Measurements from ENCODE around the gene OGFOD2.

The OGFOD2 gene

DNA sequence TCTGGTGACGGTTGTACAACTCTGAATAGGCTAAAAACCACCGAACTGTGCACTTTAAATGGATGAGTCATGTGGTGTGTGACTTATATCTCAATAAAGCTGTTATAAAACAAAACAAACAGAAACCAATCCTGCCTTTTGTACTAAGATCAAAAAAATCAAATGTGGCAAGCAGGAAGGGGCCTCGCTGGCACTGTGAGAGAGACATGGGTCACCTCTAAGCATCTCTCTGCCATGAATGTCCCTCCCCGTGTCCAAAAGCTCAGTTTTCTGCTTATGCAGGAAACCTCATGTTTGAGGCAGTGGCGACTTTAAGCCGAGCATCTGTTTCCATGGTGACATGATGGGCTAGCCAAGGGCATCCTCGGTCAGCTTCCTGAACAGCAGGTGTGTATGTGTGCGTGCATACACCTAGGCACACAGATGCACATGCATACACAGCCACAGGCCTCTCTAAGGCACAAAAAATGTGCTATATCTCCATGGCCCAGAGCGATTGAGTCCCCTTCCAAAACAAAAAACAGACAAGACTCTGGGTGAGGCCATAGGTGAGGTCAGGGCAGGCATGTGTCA is 49.9 kb downstream of the OGFOD2 start:
- Histone ChIP-seq H3K4me3 (ENCODE audit: low read depth, low read length) (no peak overlapping the region), H3K9ac (ENCODE audit: low read depth, low read length) (no peak overlapping the region), H3K36me3 (ENCODE audit: control insufficient read depth, insufficient read depth, low read length) (no peaks in the 10 kb centered on the region), H3K27me3 (ENCODE audit: control insufficient read depth, insufficient read depth, low read length) (no peaks in the 10 kb centered on the region), H3K9me3 (ENCODE audit: control insufficient read depth, insufficient read depth, low read length) (no peaks in the 10 kb centered on the region), H3K4me1 (ENCODE audit: control insufficient read depth, insufficient read depth, low read length) (peaks cover 3% of the 10 kb centered on the region)

DNA sequence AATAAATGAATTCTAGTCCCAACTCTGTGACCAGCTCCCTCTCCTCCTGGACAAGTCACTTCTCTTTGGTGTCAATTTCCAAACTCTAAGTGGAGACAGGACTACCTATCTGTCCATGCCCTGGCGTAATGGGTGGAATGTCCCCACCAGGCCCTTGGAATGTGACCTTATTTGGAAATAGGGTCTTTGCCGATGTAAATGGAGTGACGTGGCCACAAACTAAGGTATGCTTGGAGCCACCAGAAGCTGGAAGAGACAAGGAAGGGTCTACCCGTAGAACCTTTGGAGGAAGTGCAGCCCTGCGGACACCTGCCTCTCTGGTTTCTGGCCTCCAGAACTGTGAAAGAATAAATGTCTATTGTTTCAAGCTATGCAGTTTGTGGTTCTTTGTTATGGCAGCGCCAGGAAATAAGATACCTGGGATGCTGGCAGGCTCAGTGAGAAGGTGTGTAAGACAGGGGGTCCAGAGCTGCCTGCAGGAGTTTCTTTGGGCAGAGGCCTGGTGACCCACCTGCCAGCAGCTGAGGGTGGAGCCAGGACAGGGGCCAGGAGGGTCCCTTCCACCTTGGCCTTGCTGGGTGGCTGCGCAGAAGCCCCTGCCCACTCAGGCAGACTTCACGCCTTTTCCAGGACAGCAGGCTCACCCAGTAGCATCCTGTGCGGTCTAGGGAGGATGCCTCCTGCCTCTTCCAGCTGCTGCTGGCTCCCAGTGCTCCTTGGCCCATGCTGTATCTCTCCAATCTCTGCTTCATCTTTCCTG is 51.2 kb downstream of the OGFOD2 start:
- Histone ChIP-seq H3K4me3 (ENCODE audit: low read depth, low read length) (no peak overlapping the region), H3K4me1 (ENCODE audit: control insufficient read depth, insufficient read depth, low read length) (peaks cover 3% of the 10 kb centered on the region), H3K27me3 (ENCODE audit: control insufficient read depth, insufficient read depth, low read length) (no peaks in the 10 kb centered on the region), H3K9ac (ENCODE audit: low read depth, low read length) (no peak overlapping the region), H3K36me3 (ENCODE audit: control insufficient read depth, insufficient read depth, low read length) (no peaks in the 10 kb centered on the region), H3K9me3 (ENCODE audit: control insufficient read depth, insufficient read depth, low read length) (no peaks in the 10 kb centered on the region)

DNA sequence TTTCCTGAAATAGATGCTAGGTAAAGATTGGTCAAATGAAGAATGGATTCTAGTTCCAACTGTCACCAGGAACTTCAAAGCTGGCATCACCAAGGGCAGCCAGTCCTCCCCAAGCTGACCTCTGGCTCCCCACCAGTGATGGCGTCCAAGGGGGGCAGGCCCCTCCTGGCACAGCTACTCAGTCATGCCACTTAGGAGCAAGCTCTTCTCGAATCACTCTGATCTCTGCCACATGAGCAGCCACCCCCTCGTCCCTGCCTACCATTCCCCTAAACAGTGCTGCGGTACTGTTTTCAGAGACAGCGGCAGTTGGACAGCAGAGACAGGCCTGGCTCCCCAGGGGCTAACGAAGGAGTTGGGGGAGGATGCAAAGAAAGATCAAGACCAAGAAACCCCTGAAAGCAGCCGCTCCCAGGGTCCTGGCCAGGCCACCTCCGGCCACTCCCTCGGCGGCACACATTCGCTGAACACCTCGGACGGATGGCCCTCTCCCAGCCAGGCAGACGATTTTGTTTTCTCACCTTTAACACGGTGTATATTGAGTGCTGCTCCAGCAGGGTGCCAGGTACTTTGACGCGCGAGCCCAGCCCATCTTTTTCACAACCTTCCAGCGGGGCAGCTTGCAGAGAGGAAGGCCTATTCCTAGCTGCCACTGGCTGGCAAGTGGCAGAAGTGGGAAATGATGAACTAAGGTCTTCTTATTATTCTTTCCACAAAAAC is 52.8 kb downstream of the OGFOD2 start:
- Histone ChIP-seq H3K9ac (ENCODE audit: low read depth, low read length) (no peak overlapping the region), H3K4me1 (ENCODE audit: control insufficient read depth, insufficient read depth, low read length) (peaks cover 3% of the 10 kb centered on the region), H3K9me3 (ENCODE audit: control insufficient read depth, insufficient read depth, low read length) (no peaks in the 10 kb centered on the region), H3K4me3 (ENCODE audit: low read depth, low read length) (no peak overlapping the region), H3K36me3 (ENCODE audit: control insufficient read depth, insufficient read depth, low read length) (peaks cover 3% of the 10 kb centered on the region), H3K27me3 (ENCODE audit: control insufficient read depth, insufficient read depth, low read length) (no peaks in the 10 kb centered on the region)

DNA sequence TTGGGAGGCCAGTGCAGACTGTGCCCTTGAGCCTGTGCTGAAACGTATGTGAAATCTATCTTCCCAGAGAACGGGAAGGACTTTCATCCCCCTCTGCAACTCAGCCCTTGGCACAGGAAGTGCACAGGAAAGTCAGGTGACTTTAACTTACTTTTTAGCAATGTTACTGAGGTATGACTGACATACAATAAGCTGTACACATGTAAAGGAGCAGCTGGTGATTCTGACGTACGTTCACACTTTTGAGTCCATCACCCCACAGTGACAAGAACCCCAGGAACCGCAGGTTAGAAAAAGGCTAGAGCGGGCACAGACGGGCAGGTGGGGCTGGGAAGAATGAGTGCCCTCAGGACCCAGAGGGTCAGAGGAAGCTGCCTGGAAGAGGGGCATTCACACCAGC is 53.4 kb downstream of the OGFOD2 start:
- Histone ChIP-seq H3K27me3 (ENCODE audit: control insufficient read depth, insufficient read depth, low read length) (no peaks in the 10 kb centered on the region), H3K9me3 (ENCODE audit: control insufficient read depth, insufficient read depth, low read length) (no peaks in the 10 kb centered on the region), H3K36me3 (ENCODE audit: control insufficient read depth, insufficient read depth, low read length) (peaks cover 3% of the 10 kb centered on the region), H3K4me3 (ENCODE audit: low read depth, low read length) (no peak overlapping the region), H3K4me1 (ENCODE audit: control insufficient read depth, insufficient read depth, low read length) (peaks cover 3% of the 10 kb centered on the region), H3K9ac (ENCODE audit: low read depth, low read length) (no peak overlapping the region)

DNA sequence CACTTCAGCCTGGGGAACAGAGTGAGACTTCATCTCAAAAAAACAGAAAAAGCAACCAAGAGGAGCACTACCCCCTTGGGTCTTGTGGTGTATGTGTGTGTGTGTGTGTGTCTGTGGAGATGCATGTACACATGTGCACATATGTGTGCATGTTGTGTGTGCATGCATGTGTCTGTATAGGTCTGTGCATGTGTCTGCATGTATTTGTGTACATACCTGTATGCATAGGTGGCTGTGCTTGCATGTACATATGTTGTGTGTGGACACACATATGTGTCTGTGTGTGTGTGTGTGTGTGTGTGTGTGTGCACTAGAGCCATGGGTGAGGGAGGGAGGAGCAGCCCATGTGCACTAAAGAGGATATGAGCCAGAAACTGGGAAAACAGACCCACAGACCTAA is 54.5 kb downstream of the OGFOD2 start:
- H3K9me3 ChIP-seq (ENCODE audit: control insufficient read depth, insufficient read depth, low read length): no peaks in the 10 kb centered on the region
- H3K27me3 ChIP-seq (ENCODE audit: control insufficient read depth, insufficient read depth, low read length): no peaks in the 10 kb centered on the region
- H3K4me3 ChIP-seq (ENCODE audit: low read depth, low read length): no peak overlapping the region
- peaks cover 3% of the 10 kb centered on the region for H3K4me1 ChIP-seq (ENCODE audit: control insufficient read depth, insufficient read depth, low read length)
- H3K9ac ChIP-seq (ENCODE audit: low read depth, low read length): no peak overlapping the region
- H3K36me3 ChIP-seq (ENCODE audit: control insufficient read depth, insufficient read depth, low read length): peaks cover 3% of the 10 kb centered on the region

Measured in iPS-15b (cell line).